Left kidney (tissue), 2 donors: ENCODE results near the gene EIF5A2. TPM values are rescaled to one million over a fixed set of nuclear protein-coding genes. Genes with fewer than 3 reads are reported as not detected.
"Not testable (repeated sequence)": the region's sequence is repeated elsewhere in the genome, so short reads cannot be mapped to it uniquely, and the experiment has no call there.

Experiments used
- DNase-seq: peaks from one replicate; pipeline ENCODE4 v3.0.0-alpha.2; 2013
- polyA plus RNA-seq: library from polyadenylated mRNA; unstranded; fragments of 120-200 nt; gene quantifications from one replicate; pipeline ENCODE4 v1.2.1, GENCODE V29; 2013; ENCODE audit not compliant: insufficient read length

EIF5A2 gene
- polyA plus RNA-seq, 1 donor: 7.6 TPM

DNA sequence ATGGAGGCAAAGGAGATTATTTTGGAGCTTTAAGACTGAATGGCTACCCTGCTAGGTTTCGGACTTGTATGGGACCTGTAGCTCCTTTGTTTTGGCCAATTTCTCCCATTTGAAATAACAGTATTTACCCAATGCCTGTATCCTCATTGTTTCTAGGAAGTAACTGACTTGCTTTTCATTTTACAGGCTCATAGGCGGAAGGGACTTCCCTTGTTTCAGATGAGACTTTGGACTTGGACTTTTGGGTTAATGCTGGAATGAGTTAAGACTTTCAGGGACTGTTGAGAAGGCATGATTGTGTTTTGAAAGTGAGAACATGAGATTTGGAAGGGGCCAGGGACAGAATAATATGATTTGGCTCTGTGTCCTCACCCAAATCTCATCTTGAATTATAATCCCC lies 10.5 kb downstream of the EIF5A2 start:
- no peak for DNase-seq

- DNase-seq: not testable (repeated sequence)
These were observed 11.2 kb downstream of the EIF5A2 start for GRCh38 chr3:170897199-170897598.

DNA sequence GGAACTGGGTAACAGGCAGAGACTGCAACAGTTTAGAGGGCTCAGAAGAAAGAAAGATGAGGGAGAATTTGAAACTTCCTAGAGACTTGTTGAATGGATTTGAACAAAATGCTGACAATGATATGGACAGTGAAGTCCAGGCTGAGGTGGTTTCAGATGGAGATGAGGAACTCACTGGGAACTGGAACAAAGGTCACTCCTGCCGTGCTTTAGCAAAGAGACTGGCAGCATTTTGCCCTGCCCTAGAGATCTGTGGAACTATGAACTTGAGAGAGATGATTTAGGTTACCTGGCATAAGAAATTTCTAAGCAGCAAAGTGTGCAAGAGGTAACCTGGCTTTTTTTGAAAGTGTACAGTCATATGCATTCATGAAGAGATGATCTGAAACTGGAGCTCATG lies 11.7 kb downstream of the EIF5A2 start:
- no peak for DNase-seq

DNA sequence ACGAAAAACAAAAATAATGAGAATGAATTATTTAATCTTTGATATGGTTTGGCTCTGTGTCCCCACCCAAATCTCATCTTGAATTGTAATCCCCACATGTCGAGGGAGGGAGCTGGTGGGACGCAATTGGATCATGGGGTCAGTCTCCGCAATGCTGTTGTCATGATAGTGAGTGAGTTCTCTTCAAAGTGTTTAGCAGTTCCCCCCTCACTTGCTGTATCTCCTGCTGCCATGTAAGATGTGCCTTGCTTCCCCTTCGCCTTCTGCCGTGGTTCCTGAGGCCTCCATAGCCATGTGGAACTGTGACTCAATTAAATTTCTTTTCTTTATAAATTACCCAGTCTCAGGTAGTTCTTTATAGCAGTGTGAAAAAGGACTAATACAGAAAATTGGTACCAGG lies 12.1 kb downstream of the EIF5A2 start:
- not testable (repeated sequence) for DNase-seq

DNA sequence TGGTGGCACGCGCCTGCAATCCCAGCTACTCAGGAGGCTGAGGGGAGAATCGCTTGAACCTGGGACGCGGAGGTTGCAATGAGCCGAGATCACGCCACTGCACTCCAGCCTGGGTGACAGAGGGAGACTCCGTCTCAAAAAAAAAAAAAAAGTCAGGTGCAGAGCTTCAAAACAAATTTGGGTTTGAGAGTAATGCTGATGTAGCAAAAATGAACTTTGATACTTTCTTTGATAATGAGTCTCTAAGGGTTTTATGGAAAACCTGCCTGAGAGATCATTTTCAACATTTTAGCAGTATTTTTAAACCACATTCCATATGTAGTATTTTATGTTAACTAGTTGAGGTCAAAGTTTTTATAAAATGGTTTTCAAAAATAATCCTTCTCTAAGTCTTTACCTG lies 14.5 kb downstream of the EIF5A2 start:
- DNase-seq: no peak

- no peak for DNase-seq
These were observed 18.8 kb downstream of the EIF5A2 start for GRCh38 chr3:170889630-170890029.

GRCh38 chr3:170889132-170889531 lies 19.3 kb downstream of the EIF5A2 start:
- no peak for DNase-seq

DNA sequence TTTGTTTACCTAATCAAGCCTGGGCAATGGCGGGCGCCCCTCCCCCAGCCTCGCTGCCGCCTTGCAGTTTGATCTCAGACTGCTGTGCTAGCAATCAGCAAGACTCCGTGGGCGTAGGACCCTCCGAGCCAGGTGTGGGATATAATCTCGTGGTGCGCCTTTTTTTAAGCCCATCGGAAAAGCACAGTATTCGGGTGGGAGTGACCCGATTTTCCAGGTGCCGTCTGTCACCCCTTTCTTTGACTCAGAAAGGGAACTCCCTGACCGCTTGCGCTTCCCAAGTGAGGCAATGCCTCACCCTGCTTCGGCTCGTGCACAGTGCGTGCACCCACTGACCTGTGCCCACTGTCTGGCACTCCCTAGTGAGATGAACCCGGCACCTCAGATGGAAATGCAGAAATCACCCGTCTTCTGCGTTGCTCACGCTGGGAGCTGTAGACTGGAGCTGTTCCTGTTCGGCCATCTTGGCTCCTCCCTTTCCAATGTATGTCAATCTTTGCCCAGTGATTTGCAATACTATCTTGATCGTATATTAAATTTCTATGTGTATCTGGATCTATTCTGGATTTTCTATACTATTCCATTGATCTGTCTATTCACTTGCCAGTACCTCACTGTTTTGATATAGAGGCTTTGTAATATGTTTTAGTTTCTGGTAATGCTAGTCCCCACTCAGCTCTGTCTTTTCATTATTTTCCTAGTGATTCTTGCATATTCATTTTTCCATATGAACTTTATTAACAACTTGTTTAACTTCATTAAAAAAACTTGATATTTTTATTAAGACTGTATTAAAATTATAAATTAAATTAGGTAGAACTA lies 24.1 kb downstream of the EIF5A2 start:
- not testable (repeated sequence) for DNase-seq

DNA sequence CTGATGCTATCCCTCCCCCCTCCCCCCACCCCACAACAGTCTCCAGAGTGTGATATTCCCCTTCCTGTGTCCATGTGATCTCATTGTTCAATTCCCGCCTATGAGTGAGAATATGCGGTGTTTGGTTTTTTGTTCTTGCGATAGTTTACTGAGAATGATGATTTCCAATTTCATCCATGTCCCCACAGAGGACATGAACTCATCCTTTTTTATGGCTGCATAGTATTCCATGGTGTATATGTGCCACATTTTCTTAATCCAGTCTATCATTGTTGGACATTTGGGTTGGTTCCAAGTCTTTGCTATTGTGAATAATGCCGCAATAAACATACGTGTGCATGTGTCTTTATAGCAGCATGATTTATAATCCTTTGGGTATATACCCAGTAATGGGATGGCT lies 29.7 kb downstream of the EIF5A2 start:
- DNase-seq: not testable (repeated sequence)

GRCh38 chr3:170877311-170877710 lies 31.1 kb downstream of the EIF5A2 start:
- not testable (repeated sequence) for DNase-seq

DNA sequence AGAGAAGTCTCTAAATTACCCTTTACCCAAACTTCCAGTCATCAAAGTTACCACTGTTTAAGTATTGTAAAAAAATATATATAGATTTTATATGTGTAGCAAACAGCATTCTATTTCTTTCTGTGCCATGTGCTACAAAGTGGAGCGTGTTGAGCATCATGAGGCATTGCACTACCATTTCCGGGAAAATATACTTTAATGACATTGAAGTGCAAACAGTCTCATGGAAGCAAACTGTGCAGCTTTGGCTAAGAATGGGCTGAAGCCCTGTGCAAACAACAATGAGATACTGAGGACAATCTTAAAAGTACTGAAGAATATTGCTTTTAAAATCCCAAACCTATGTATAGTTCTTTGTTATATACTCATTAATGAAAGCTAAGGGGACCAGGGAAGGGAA lies 31.9 kb downstream of the EIF5A2 start:
- DNase-seq: no peak

- DNase-seq: peak; percentile 95
These were observed 38.5 kb downstream of the EIF5A2 start, which contains the start of gene RPL22L1 for GRCh38 chr3:170869645-170870593. RPL22L1 (minus strand) TSS chr3:170870195; CDS start chr3:170870167, 28 bp downstream.

GRCh38 chr3:170869239-170869590 lies 39.2 kb downstream of the EIF5A2 start:
- peak; percentile 12 for DNase-seq

- DNase-seq: no peak
These were observed 39.7 kb downstream of the EIF5A2 start for GRCh38 chr3:170868577-170869238.

- no peak for DNase-seq
These were observed 41.1 kb downstream of the EIF5A2 start for GRCh38 chr3:170867143-170867937.

- DNase-seq: no peak
These were observed 41.9 kb downstream of the EIF5A2 start for GRCh38 chr3:170866499-170866898.

DNA sequence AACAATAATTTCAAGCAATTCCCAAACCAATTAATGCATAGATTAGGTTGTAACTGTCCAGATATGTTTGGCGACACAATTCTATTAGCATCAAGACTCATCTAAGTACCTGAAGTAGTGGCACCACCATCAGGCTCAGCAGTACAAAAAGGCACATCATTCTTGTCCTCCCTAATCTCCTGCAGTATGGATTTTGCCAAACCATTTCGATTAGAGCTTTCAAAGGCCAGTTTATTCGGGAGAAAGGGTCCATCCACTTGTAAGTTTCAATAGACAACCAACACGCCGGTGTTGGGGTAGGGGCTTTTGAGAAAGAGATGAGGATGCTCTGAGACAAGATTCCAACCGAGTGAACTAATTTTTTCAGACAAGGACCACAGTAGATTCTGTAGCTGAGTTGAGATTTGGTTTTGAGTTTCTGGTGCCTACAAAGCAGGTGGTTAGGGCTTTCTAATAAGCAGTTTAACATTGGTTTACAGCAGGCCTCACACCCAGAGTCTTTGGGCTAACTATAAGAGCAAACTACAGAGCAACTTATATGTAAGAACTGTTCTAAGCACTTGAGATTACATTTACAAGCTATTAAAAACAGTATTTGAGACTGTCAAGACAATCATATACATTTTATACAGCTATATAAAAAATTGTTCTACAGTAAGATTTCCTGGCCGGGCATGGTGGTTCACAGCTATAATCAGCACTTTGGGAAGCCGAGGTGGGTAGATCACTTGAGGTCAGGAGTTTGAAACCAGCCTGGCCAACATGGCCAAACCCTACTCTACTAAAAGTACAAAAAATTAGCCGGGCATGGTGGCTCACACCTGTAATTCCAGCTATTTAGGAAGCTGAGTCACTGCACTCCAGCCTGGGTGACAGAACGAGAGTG lies 43.0 kb downstream of the EIF5A2 start:
- no peak for DNase-seq

DNA sequence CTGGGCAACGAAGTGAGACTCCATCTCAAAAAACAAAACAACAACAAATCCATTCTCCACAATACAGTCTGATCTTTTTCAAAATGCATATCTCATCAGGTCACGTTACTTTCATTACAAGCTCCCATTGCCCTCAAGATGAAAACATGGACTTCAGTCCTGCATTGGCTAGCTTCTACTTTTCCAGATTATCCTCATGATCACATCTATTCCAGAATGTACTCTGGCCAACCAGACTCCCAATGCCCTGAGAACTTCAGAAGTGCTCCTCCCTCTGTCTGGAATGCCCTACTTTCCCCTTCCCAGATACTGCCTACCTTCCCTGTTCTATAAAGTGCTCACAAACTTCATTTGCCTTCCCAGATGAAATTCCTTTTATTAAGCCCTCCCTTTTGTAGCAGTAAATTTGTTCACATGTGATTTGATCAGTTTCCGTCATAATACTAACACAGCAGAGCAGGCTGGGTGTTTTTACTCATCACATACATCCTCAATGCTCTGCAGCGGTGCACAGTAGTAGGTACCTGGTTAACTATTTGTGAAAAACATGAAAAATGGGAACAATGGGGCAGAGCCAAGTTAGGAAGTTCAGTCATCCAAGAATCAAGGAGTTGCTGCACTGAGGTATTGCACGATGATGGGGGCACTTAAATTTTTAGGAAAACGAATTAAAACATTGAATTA lies 43.8 kb downstream of the EIF5A2 start:
- DNase-seq: no peak

DNA sequence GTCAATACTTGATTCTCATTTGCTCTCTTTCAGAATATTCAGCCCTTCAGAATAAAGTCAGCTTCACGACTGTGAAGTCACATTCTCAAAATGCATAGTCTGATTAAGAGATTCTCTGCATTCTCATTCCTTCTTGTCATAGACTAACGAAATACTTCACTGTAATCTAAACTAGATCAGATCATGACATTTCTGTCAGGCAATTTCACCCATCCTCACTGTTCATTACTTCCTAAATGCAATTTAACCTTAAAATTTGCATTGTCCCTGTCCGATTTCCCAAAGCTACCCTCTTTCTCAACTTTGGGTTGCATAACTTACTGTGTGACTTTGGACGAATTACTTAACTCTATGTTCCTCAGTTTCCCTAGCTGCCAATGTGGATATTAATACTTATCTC lies 44.6 kb downstream of the EIF5A2 start:
- DNase-seq: no peak
